ENCODE results near the gene MIGA2.
"Not testable (repeated sequence)": the region's sequence is repeated elsewhere in the genome, so short reads cannot be mapped to it uniquely, and the experiment has no call there.

The MIGA2 gene

DNA sequence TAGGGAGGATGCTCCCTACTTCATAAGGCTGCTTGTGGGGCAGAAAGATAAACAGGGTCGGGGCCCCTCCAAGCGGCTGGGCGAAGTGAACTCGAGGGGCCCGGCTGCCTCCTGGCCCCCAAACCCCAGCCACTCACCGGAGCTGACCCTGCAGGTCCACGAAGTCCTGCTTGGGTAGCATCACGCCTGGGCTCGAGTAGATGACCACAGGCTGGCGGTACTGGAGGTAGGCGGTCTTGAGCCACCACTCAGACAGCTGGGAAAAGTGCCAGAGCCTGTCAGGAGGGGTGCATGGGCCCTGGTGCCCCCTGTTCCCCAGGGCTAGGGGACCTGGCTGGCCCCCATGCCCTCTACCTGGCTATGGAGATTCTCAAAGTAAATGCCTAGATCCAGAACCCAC, 67.6 kb downstream of the MIGA2 start:
- DNase-seq = no peak

DNA sequence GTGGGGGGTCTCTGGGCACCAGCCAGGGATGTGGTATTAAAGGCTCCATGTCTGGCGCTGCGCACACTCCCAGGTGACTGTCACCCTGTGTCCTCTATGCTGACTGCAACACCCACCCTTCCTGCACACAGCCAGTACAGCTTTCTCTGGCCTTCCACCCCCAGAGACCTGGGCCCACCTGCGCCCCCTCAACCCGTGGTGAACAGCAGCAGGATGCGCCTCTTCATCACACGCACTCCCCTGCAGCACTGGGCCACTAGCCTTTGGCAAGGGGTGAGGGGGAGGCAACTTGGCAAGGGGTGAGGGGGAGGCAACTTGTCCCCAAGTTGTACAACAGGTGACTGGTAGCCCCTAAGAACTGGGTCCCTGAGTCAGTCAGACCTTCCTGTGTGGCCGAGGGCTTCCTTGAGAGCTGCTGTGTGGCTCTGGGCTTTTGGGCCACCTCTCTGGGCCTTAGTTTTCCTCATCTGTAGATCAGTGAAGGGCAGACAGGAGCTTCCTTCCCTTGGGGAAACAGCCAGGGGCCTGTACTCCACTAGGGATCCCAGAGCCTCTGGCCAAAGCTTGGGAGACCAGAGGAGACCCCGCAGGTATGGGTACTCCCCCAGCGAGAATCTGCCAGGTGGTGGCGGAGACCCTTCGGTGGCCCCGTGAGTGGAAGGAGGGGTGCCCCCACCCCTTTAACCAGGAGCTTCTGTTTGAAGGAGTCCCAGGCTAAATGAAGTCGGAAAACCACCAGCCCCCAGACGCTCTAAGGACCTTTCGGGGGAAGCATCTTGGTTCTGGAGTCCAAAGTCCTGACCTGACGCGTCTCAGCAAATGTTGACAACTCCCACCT, 69.7 kb downstream of the MIGA2 start:
- no peak for DNase-seq

DNA sequence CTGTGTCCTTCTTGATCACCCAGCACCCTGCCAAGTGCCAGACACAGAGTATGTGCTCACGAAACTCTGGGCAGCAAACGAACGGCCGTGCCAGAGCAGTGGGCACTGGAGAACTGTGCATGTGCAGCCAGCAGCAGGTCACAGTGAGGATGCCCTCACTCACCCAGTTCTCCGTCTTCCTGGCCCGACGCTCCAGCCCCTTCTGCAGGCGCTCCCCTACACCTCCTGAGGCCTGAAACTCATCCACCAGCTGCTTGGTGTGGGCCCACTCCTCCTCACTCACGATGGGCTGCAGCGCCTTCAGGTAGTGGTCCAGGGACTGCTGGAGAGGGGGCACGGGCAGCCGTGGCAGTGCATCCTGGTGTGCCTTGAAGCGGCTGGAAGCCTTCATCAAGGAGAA, 71.2 kb downstream of the MIGA2 start:
- no peak for DNase-seq

DNA sequence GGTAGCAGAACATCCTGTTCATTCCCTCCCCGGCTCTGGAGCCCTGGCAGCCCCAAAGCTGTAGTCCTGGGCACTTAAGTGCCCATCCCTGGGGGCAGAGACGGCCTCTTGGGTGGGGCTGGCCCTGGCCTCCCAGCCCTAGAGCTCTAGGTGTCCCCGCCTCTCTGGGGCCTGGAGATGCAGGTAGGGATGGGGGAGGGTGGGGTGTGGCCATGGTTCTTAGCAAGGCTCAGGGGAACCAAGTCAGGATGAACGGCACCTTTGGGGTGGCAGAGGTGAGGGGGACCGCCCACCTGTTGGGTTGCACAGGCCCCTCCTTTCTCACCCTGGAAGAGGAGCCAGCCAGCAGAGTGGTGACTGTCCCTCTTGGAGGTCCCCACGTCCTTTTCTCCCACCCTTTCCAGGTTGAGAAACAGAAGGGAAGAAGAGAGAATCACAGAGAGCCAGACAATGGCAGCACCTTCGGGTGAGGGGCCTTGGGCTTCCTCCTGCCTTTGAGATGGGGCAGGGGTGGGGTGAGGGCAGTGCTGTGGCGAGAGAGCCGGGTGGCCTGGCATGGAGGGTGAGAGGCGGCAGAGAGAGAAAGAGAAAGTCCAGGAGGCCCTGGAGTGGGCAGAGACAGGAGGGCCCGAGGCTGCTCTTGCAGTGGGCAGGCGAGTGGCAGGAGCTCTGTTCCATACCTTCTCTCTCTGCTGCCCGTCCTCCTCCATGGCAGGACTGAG, 71.8 kb downstream of the MIGA2 start:
- no peak for DNase-seq

DNA sequence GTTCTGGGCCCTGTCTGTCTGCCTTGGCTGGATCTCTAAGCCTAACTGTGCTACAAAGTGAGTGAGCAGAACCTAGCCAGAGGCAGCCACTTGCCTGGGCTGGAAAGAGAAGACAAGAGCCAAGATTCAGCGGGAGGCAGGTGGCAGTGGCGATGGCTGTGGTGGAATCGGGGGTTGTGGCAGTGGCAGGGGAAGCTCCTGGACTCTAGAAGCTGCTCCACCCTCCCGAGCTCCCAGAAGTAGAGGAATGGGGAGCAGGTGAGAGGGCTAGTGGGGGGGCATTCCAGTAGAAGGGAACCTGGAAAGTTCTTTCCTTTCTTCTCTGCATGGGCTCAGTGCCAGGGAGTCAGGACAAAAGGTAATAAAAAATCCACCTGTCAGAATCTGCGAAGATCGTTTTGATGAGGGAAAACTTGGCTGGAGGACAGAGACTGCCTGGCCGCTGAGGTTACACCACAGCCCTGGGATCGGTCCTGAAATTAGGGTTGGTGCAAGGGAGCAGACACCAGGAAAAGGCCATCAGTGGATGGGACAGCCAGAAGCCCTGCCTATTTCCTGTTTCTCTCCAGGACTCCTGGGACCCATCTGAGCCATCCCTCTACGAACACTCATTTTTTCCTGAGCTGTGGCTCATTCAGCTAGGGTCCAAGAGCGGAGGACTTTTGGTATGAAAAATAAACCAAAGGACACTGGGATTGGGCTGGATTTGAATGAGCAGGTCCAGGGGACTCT, 72.5 kb downstream of the MIGA2 start:
- DNase-seq = no peak

DNA sequence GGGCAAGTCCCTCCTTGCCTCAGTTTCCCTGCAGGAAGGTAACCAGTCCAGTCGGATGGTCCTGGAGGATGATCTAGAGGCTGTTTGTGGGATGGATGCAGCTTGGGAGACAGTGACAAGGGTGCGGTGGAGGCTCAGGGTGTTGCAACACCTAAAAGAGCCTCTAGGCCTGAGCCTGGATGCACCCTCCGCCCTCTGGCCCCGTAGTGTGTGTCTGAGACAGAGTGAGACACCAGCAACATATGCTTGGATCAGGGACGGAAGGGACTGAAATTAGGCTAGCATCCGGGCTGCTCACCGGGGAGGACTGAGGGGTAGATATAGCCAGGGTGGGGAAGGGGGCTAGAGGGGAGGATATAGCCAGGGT, 73.1 kb downstream of the MIGA2 start:
- peak; percentile 12 for DNase-seq

DNA sequence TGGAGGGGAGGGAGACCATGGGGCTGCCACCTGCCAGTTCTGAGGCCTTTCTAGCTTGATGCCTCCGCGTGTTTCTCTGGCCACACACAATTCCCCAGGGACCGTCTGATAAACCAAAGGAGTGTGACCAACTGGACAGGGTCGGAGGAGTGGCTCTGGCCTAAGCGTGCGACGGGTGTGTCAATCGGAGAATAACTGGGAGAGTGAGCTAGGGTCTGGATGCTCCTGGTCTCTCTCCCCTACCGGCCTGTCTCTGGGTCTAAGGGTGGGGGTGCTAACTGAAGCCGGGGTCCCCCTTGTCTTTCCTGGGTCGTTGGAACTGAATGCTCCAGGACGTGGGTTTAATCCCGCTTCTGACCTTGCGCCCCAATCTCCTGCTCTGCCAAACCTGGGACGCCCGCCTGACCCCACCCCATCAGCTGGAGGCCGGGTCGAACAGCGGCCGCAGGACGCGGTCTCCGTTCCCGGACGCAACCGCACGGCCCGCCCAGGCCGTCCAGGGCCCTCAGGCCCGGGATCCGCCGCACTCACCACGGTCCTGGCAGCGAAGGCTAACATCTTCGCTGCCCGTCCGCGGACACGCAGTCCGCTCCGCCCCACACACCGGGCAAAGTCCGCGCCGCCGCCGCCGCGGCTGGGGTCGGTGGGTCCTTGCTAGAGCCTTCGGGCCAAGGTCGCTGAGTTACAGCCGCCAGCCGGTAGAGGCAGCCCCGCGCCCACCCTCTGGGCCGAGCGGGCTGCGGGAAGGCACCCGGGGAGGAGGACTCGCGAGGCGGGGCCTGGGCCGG, 73.7 kb downstream of the MIGA2 start:
- no peak for DNase-seq

DNA sequence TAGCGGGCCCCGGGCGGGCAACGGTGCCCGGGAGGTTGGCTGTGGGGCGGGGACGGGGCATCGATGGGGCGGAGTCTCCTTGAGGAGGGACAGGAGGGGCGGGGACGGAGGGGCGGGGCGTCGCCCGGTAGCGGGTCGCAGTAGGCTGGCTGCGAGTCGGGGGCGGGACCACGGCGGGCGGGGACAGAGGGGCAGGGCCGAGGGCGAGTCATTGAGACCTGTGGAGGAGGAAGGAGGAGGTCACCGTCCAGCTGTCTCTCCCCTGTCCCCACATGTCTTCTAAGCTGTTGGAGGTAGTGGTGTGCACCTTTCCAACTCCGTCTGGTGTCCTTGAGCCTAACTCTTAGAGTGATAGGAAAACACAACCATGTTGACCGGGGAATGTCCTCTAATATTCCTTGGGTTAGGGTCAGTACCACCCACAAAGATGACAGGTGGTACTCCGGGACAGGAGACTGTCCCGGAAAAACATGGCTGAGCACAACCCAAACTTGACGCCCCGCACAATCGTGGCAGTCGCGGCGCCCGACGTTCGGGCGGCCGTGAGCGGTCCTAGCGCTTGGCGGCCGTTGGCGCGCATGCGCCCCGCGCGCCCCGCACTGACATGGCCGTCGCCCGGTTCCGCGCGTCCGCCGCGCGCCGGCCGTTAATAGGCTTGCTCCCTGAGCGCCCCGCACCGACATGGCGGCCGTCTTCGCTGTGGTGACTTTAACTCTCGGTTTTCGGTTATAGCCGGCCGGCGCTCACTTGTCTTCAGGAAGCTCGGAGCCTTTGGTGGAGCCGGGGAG, 74.5 kb downstream of the MIGA2 start, which contains the start of the genes CRAT and PTPA:
Gene CRAT (minus strand): TSS at position 54 of the 788 bp plus-strand sequence. CDS start 284 bp downstream, outside the sequence.
Gene PTPA (plus strand): TSS at position 676 of the 788 bp plus-strand sequence. CDS start 186 bp downstream, outside the sequence.
- peak; percentile 96 for DNase-seq

DNA sequence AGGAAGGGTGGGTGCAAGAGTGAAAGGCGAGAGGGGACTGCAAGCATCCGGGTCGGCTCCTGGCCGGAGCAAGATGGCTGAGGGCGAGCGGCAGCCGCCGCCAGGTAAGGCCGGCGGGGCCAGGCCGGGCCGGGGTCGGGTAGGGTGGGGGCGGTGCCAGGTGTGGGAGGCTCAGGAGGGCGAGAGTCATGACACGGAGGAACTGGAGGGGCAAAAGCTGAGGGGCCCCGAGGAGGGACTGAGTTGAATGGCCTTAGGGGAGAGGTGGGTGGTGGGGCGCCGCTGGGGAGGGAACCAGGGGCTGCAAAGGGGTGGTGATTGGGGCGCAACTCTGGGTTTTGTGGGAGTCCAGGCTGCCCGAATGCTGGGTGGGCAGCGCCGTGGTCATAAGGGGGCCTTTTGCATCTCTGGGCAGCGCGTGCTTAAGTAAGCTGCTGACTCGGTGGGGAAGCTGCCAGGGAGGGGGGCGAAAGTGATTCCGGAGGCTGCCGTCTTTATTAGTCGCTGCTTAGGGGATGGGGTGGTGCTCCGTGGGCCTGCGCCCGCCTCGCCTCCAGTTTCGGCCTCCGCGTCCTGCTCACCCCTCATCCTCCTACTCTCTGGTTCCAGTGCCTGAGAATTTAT, 75.2 kb downstream of the MIGA2 start:
- peak; percentile 40 for DNase-seq

DNA sequence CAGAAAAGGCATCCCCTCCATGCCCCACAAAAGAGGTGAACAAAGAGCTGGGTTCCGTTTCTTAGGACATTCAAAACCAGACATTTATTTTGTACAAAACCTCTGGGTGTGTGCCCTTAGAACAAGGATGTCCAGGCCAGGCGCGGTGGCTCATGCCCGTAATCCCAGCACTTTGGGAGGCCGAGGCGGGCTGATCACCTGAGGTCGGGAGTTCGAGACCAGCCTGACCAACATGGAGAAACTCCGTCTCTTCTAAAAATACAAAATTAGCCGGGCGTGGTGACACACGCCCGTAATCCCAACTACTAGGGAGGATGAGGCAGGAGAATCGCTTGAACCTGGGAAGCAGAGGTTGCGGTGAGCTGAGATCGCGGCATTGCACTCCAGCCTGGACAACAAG, 76.1 kb downstream of the MIGA2 start:
- DNase-seq = not testable (repeated sequence)

DNA sequence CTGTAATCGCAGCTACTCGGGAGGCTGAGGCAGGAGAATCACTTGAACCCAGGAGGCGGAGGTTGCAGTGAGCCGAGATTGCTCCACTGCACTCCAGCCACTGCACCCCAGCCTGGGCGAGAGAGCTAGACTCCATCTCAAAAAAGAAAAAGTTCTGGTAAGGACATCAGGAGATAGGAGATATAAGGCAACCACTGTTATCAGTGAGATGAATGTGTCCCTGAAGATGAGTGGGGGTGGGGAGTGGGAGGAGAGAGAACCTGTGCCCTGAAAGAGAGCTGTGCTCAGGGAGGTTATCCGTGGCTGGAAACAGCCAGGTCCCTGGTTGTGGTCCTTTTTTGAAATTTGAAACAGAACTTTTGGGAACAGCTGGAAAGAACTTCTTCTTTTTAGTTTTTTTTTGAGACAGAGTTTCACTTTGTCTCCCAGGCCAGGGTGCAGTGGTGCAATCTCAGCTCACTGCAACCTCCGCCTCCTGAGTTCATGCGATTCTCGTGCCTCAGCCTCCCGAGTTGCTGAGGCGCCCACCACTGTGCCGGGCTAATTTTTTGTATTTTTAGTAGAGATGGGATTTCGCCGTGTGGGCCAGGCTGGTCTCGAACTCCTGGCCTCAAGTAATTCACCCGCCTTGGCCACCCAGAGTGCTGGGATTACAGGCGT, 77.3 kb downstream of the MIGA2 start:
- DNase-seq = no peak

DNA sequence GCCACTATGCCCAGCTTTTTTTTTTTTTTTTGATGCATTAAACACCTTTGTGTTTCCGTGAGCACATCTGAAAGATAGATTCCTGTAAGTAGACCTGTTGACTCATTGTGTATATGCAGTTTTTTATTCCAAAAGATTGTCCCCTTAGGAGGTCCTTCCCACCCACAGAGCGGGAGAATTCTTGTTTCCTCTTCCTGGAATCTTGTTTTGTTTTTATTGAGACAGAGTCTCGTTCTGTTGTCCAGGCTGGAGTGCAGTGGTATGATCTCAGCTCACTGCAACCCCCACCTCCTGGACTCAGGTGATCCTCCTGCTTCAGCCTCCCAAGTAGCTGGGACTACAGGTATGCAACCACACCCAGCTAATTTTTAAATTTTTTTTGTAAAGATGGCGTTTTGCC, 82.4 kb downstream of the MIGA2 start:
- no peak for DNase-seq

DNA sequence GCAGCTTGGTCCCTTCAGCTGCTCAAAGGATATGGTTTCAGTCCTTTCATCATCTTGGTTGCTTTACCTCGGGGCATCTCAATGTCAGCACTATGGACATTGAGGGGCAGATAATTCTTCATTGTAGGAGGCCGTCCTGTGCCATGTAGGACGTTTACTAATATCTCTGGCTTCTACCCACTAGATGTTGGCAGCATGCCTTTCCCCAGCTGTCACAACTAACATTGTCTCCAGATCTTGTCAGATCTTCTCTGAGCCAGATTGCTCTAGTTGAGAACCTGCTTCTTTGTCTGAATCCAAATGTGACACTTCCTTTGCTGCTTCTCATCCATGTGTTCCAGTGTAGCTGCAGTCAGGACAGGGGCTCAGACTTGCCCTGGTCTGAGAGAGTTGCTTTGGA, 85.1 kb downstream of the MIGA2 start:
- DNase-seq = no peak
